Thyroid gland (tissue), 4 donors: Measurements from ENCODE around the gene STOX2. TPM values are rescaled to one million over a fixed set of nuclear protein-coding genes. Genes with fewer than 3 reads are reported as not detected.

Experiments used
- DNase-seq, 2 donors: peaks; one replicate each; pipeline ENCODE4 v3.0.0-alpha.2; 2019
- H3K27ac ChIP-seq, 3 donors: fragments of 200-600 bp; sonication (generic); 1 replicate in 2 of 3; 2 replicates in 1 of 3; pipeline ENCODE4 v1.5.1; 2016 to 2019; ENCODE audit warnings: mild to moderate bottlenecking in 1 of 3, moderate library complexity in 1 of 3
- H3K27me3 ChIP-seq: fragments of 200-600 bp; sonication (generic); one replicate; pipeline ENCODE4 v1.5.1; 2019
- H3K36me3 ChIP-seq, 2 donors: fragments of 200-600 bp; sonication (generic); one replicate each; pipeline ENCODE4 v1.5.1; 2016 to 2019
- H3K4me1 ChIP-seq, 2 donors: fragments of 200-600 bp; sonication (generic); one replicate each; pipeline ENCODE4 v1.5.1; 2017 to 2019
- H3K4me3 ChIP-seq, 3 donors: fragments of 200-600 bp; sonication (generic); replicated peaks in 1 of 3; 1 replicate in 2 of 3; 2 replicates in 1 of 3; pipeline ENCODE4 v1.5.1; 2016; ENCODE audit warnings: mild to moderate bottlenecking in 1 of 3
- H3K9me3 ChIP-seq: fragments of 200-600 bp; sonication (generic); one replicate; pipeline ENCODE4 v1.5.1; 2017
- CTCF ChIP-seq, 6 experiments: fragments of 200-600 bp in 3 of 6; fragments of 450-650 bp in 3 of 6; sonication (generic) in 3 of 6; IDR thresholded peaks; one replicate each; pipeline ENCODE4 v1.5.1; 2016 to 2019; ENCODE audit warnings: antibody characterized with exemption in 6 of 6, mild to moderate bottlenecking in 2 of 6, inconsistent platforms in 1 of 6, moderate library complexity in 1 of 6
- POLR2A ChIP-seq, 2 donors: fragments of 450-650 bp; IDR thresholded peaks; one replicate each; pipeline ENCODE4 v1.6.1; 2017; ENCODE audit warnings: antibody characterized with exemption in 2 of 2, mild to moderate bottlenecking in 2 of 2, moderate library complexity in 1 of 2
- WGBS, 2 donors: methylation state at CpG; one replicate each; pipeline ENCODE4 v1.1.5; 2017; 5-methylcytosine and 5-hydroxymethylcytosine counted together
- intact Hi-C: fragments of 100-400 bp; cut with DNase I; formaldehyde crosslinking; loops from one replicate; pipeline ENCODE4 v1.15.1; 2023
- total RNA-seq, 4 donors: library from RNA; depleted of rRNA; stranded (reverse); fragments of >200 nt; gene quantifications; one replicate each; pipeline ENCODE4 v1.2.3, GENCODE V29; 2016

STOX2 gene
- total RNA-seq, 4 donors from 2014 or later = 27.3 to 57.7 (median 43.3) TPM

- WGBS, 2 donors = 86 to 90% methylated on average over 3 of the region's 3 CpGs
- no peak for TF ChIP-seq POLR2A (IDR thresholded peaks at IDR 0.05)
- TF ChIP-seq CTCF (IDR thresholded peaks at IDR 0.05) = no peak
- no peaks in the 10 kb centered on the region for H3K27me3 ChIP-seq
These were observed 27.5 kb downstream of the STOX2 start for GRCh38 chr4:183932576-183932975.

DNA sequence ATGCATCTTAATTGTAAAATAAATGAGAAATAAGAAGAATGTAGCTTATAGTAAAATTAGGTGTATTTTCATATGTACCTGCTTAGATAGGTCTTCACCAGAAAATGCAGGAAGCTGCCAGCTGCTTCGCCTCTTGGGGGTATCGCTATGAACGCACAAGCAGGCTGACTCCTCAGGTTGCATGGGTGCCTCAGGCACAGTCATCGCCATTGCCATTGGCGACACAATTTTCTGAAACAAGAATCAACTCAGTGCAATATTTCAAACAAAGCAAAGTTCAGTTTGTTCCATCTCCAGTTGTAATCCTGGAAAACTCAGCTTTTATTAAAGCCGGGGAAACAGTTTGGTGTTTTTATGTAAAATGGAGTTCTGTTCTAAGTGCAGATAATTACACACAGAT, 29.7 kb downstream of the STOX2 start:
- Histone ChIP-seq H3K4me1 (no peaks in the 10 kb centered on the region), H3K27me3 (no peaks in the 10 kb centered on the region), H3K4me3 (no peak overlapping the region), H3K36me3 (no peaks in the 10 kb centered on the region), H3K9me3 (no peaks in the 10 kb centered on the region), H3K27ac (no peak overlapping the region)
- TF ChIP-seq POLR2A (IDR thresholded peaks at IDR 0.05) = no peak
- no peak for TF ChIP-seq CTCF (IDR thresholded peaks at IDR 0.05)
- DNase-seq = no peak
- 96 to 98% methylated on average over 6 of the region's 6 CpGs for WGBS, 2 donors
- intact Hi-C loops = no loop called here

More at GRCh38 chr4:183932576-183932975, 27.5 kb downstream of the STOX2 start:
- H3K4me1 ChIP-seq = peaks cover 0 to 1% of the 10 kb centered on the region in 2 donors
- intact Hi-C loops = no loop called here
- H3K9me3 ChIP-seq = no peaks in the 10 kb centered on the region
- no peak for DNase-seq
- H3K4me3 ChIP-seq = no peak overlapping the region
- H3K36me3 ChIP-seq = no peaks in the 10 kb centered on the region
- H3K27ac ChIP-seq = no peak overlapping the region

DNA sequence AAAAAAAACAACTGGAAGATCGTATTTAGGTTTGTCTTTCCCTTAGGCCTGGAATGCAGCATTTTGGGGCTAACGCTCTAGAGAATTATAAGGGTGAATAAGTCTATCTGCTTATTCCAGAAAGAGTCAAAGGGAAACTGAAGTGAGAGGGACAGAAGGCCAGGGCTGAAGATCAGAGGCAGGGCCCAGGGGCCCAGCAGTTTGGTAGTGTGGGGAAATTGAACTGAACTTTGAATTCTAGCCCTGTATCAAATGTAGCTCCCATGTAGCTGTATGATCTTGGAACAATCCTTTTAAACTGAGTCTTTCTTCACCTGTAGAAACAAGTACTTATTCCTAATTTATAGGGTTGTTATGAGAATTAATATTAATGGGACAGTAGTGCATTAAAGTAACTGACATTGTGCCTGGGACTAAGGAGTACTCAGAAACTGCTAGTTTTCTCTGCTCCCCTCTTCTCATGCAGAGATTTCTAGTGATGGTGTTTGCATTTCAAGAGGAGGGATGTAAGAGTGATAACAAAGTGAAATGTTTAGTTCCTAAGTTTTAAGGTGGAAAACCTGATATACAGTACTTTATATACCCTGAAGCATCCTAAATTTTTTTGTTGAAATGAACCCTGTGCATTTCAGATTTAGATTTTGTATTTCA, 30.4 kb downstream of the STOX2 start:
- no peak for DNase-seq
- 79 to 94% methylated on average over 2 of the region's 2 CpGs for WGBS, 2 donors

DNA sequence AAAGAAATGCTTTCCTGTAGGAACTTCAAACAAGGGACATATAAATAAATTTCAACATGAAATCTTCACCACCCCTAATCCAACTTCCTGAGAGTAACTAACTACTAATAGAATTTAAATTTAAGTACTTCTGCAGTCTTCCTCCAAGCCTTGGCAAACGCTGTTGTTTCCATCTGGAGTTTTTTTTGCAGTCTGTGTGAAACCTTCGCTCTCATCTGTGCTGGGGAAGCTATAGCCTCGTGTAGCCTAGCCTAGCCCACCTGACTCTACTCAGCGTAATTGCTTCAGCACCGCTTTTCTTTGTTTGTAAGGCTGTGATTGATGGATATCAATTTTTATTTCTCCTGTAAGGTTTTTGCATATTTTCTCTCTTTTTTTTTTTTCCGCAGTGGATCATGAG, 30.9 kb downstream of the STOX2 start:
- Histone ChIP-seq H3K27me3 (no peaks in the 10 kb centered on the region), H3K36me3 (no peaks in the 10 kb centered on the region), H3K9me3 (no peaks in the 10 kb centered on the region), H3K4me1 (no peaks in the 10 kb centered on the region), H3K4me3 (no peak overlapping the region), H3K27ac (no peak overlapping the region)
- 54 to 57% methylated on average over 6 of the region's 6 CpGs for WGBS, 2 donors
- no peak for DNase-seq
- TF ChIP-seq POLR2A (IDR thresholded peaks at IDR 0.05) = no peak
- TF ChIP-seq CTCF (IDR thresholded peaks at IDR 0.05) = no peak
- intact Hi-C loops = no loop called here

More for the DNA sequence above, 30.4 kb downstream of the STOX2 start:
- Histone ChIP-seq H3K27me3 (no peaks in the 10 kb centered on the region), H3K9me3 (no peaks in the 10 kb centered on the region), H3K4me3 (no peak overlapping the region), H3K4me1 (no peaks in the 10 kb centered on the region), H3K27ac (no peak overlapping the region), H3K36me3 (no peaks in the 10 kb centered on the region)
- no peak for TF ChIP-seq POLR2A (IDR thresholded peaks at IDR 0.05)
- TF ChIP-seq CTCF (IDR thresholded peaks at IDR 0.05) = no peak
- intact Hi-C loops = no loop called here

- no peak overlapping the region for H3K27ac ChIP-seq
- H3K9me3 ChIP-seq = no peaks in the 10 kb centered on the region
- no peak for TF ChIP-seq POLR2A (IDR thresholded peaks at IDR 0.05)
- no peak for TF ChIP-seq CTCF (IDR thresholded peaks at IDR 0.05)
- no peak for DNase-seq
- WGBS, 2 donors = 89 to 96% methylated on average over 3 of the region's 3 CpGs
- no peaks in the 10 kb centered on the region for H3K4me1 ChIP-seq
- H3K27me3 ChIP-seq = no peaks in the 10 kb centered on the region
- H3K36me3 ChIP-seq = no peaks in the 10 kb centered on the region
- intact Hi-C loops = no loop called here
- no peak overlapping the region for H3K4me3 ChIP-seq
These were observed 31.7 kb downstream of the STOX2 start for GRCh38 chr4:183936574-183937345.
